Measurements from ENCODE around the gene WRNIP1. TPM values are rescaled to one million over a fixed set of nuclear protein-coding genes. Genes with fewer than 3 reads are reported as not detected.

Gene WRNIP1
- total and polyA plus RNA-seq, 2 of the 4 experiments (the other 2 are of a cell fraction), result 43.7 to 47.1 TPM

- Histone ChIP-seq H2BK5ac (ENCODE audit: low read depth, low read length, poor library complexity, severe bottlenecking) (no peak overlapping the region), H3K14ac (replicated peaks; ENCODE audit: low read depth, low read length) (no peak overlapping the region), H3K4me3 (ENCODE audit: insufficient read depth, low read depth, low read length) (no peak overlapping the region), H2BK15ac (ENCODE audit: low read depth, low read length) (no peak overlapping the region), H3K36me3 (ENCODE audit: control insufficient read depth, insufficient read depth, low read length) (peaks cover 41% of the 10 kb centered on the region), H3K9ac (ENCODE audit: low read depth, low read length) (no peak overlapping the region), H3K27ac (ENCODE audit: insufficient read depth, low read length) (no peak overlapping the region), H4K91ac (ENCODE audit: insufficient read depth, low read depth, low read length) (no peak overlapping the region), H3K23ac (ENCODE audit: low read depth, low read length) (no peak overlapping the region), H4K20me1 (ENCODE audit: insufficient read depth, low read length) (peaks cover 33% of the 10 kb centered on the region), H2AK5ac (ENCODE audit: low read depth, low read length) (no peak overlapping the region), H3K79me1 (ENCODE audit: low read depth in 1 of 2, low read length in 2 of 2) (peaks cover 68 to 92% of the 10 kb centered on the region in 2 experiments; a peak in 3 of 4 replicates), H2AFZ (replicated peaks; ENCODE audit: low read length, poor library complexity) (no peak overlapping the region), H4K5ac (ENCODE audit: low read depth, low read length) (no peak overlapping the region), H4K8ac (ENCODE audit: low read depth in 2 of 2, low read length in 2 of 2) (no peak overlapping the region), H3K27me3 (ENCODE audit: control insufficient read depth, insufficient read depth, low read length) (no peaks in the 10 kb centered on the region), H3K9me1 (ENCODE audit: insufficient read depth, low read length) (peaks cover 31% of the 10 kb centered on the region), H3K4ac (ENCODE audit: low read depth, low read length) (no peak overlapping the region), H2BK120ac (ENCODE audit: low read depth, low read length) (no peak overlapping the region), H2BK20ac (ENCODE audit: low read depth, low read length) (no peak overlapping the region), H2AK9ac (replicated peaks; ENCODE audit: low read depth, low read length, poor library complexity) (no peak overlapping the region), H3K9me3 (ENCODE audit: control insufficient read depth, insufficient read depth, low read length) (no peaks in the 10 kb centered on the region), H3K4me1 (ENCODE audit: control insufficient read depth, insufficient read depth, low read length) (peaks cover 9% of the 10 kb centered on the region), H3K18ac (ENCODE audit: low read depth, low read length) (no peak overlapping the region), H3K4me2 (ENCODE audit: low read depth, low read length) (no peak overlapping the region), H3K56ac (ENCODE audit: extremely low read depth, insufficient read depth, low read length) (no peak overlapping the region)
- ATAC-seq (ENCODE audit: low read depth) (no peak), DNase-seq (no peak)
- dilution Hi-C loops (cut with HindIII; ENCODE audit: low sequenced_read_pairs, unreplicated experiment), result no loop called here
- intact Hi-C loops (cut with micrococcal nuclease), result no loop called here
- TF ChIP-seq RFX5 (IDR thresholded peaks at IDR 0.05; ENCODE audit: low read depth, low read length) (no peak), POLR2A (IDR thresholded peaks at IDR 0.05; ENCODE audit: low read depth, low read length) (no peak), SMC3 (IDR thresholded peaks at IDR 0.05; ENCODE audit: low read depth, low read length) (no peak), CEBPB (IDR thresholded peaks at IDR 0.05; ENCODE audit: low read depth, low read length) (no peak), ELK1 (IDR thresholded peaks at IDR 0.05; ENCODE audit: borderline replicate concordance, low read depth, low read length) (no peak), MAZ (IDR thresholded peaks at IDR 0.05; ENCODE audit: borderline replicate concordance, low read depth, low read length) (no peak), MXI1 (IDR thresholded peaks at IDR 0.05; ENCODE audit: borderline replicate concordance, low read depth, low read length) (no peak), RAD21 (IDR thresholded peaks at IDR 0.05; ENCODE audit: low read length) (no peak)
- TF ChIP-seq, protein P1, sequence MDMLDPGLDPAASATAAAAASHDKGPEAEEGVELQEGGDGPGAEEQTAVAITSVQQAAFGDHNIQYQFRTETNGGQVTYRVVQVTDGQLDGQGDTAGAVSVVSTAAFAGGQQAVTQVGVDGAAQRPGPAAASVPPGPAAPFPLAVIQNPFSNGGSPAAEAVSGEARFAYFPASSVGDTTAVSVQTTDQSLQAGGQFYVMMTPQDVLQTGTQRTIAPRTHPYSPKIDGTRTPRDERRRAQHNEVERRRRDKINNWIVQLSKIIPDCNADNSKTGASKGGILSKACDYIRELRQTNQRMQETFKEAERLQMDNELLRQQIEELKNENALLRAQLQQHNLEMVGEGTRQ (IDR thresholded peaks at IDR 0.05; ENCODE audit: low read depth, low read length), result no peak
- 60% methylated on average over 1 of the region's 9 CpGs; no CpG with 5 or more reads in 1 of the 2 experiments for WGBS, 2 experiments (ENCODE audit: extremely low coverage in 2 of 2, insufficient read length in 1 of 2)
- BruUV-seq (replicated peaks), result no TSS peak
- CTCF ChIA-PET, result no interaction called here
- POLR2A ChIA-PET (ENCODE audit: unreplicated experiment), result no interaction called here
- in situ Hi-C loops (cut with MboI; ENCODE audit: low sequenced_read_pairs), result no loop called here
These were observed 15.0 kb downstream of the WRNIP1 start for GRCh38 chr6:2780102-2780737.

Data from IMR-90 (cell line).